ENCODE data around the gene KAZALD1.

- no peak for TF ChIP-seq POLR2A (IDR thresholded peaks at IDR 0.05; ENCODE audit: low read length)
- TF ChIP-seq GATA1 (IDR thresholded peaks at IDR 0.05; ENCODE audit: low read depth, low read length): no peak
Observed at GRCh38 chr10:101018600-101019439, 43.0 kb upstream of the KAZALD1 start.

Measured in erythroblast (primary cell).